NB4 (cell line): ENCODE measurements around the gene MAB21L1.

Experiments used
- DNase-seq: peaks from one replicate; pipeline ENCODE4 v3.0.0; 2010; ENCODE audit warnings: low read depth
- H3K4me3 ChIP-seq: one replicate; pipeline ENCODE4 v1.5.1; 2011; ENCODE audit warnings: mild to moderate bottlenecking, low read depth, low read length, moderate library complexity
- CTCF ChIP-seq: IDR thresholded peaks from one replicate; pipeline ENCODE4 v1.5.1; 2012; ENCODE audit warnings: low read depth, low read length
- MAX ChIP-seq: IDR thresholded peaks from 2 replicates; pipeline ENCODE4 v1.6.1; 2011; ENCODE audit warnings: low read depth, low read length
- MYC ChIP-seq: IDR thresholded peaks from 2 replicates; pipeline ENCODE4 v1.6.1; 2011; ENCODE audit warnings: low read depth, low read length
- POLR2A ChIP-seq: IDR thresholded peaks from 2 replicates; pipeline ENCODE4 v1.6.1; 2011; ENCODE audit warnings: mild to moderate bottlenecking; ENCODE audit not compliant: insufficient read length; ENCODE audit errors: extremely low read depth

MAB21L1 gene

DNA sequence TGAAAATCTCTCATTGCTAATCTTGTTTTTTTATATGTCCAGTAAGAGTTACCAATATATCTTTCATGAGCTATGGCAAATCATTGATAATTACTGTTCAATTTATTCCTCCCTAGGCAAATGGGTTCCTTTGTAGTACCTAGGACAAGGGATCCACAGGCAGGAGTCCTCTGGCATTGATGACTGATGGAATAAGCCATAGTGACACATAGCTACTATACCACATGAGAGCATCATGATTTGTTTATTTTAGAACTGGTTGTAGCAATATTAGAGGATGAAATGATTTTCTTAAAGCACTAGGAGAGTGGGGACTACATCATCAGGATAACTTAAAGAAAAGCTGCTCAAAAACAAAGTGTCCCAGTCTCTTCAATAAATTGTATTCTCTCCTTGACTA, 21.7 kb upstream of the MAB21L1 start:
- no peak overlapping the region for H3K4me3 ChIP-seq
- DNase-seq: no peak
- TF ChIP-seq POLR2A (no peak), MYC (no peak), CTCF (no peak), MAX (no peak)

- no peak for TF ChIP-seq CTCF
- TF ChIP-seq MAX: no peak
- TF ChIP-seq POLR2A: no peak
- TF ChIP-seq MYC: no peak
- H3K4me3 ChIP-seq: no peak overlapping the region
- peak; percentile 65 for DNase-seq
Observed at GRCh38 chr13:35496761-35497386, 20.4 kb upstream of the MAB21L1 start.

DNA sequence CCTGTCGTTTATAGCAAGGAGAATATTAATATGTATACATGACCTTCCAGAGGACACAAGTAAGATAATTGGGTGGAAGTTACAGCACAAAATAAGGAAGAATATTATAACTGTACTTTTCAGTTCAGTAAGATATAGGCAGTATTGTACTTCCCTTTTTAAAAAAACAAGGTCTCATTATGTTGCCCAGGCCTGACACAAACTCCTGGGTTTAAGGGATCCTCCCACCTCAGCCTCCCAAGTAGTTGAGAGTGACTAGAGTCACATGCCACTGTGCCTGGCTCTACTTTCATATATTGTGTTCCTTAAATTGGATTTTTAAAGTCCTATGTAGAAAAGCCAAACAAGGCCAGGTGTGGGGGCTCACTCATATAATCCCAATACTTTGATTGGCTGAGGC, 19.5 kb upstream of the MAB21L1 start:
- peak; percentile 42 for DNase-seq
- TF ChIP-seq POLR2A (no peak), MYC (no peak), MAX (no peak), CTCF (no peak)
- no peak overlapping the region for H3K4me3 ChIP-seq

- TF ChIP-seq CTCF (no peak), MAX (no peak), POLR2A (no peak), MYC (no peak)
- H3K4me3 ChIP-seq: no peak overlapping the region
- no peak for DNase-seq
Observed at GRCh38 chr13:35489050-35489449, 12.6 kb upstream of the MAB21L1 start.

GRCh38 chr13:35485424-35485823, 8.9 kb upstream of the MAB21L1 start:
- TF ChIP-seq POLR2A (no peak), CTCF (no peak), MYC (no peak), MAX (no peak)
- no peak overlapping the region for H3K4me3 ChIP-seq
- DNase-seq: no peak
